Activated naive CD4-positive, alpha-beta T cell treated with Interleukin-2 at 50 U/mL for 16 hours (primary cell): ENCODE measurements around the gene TLR1.
"Not testable (repeated sequence)": the region's sequence is repeated elsewhere in the genome, so short reads cannot be mapped to it uniquely, and the experiment has no call there.

Experiments
- DNase-seq: peaks from one replicate; pipeline ENCODE4 v3.0.0-alpha.2; 2020

Gene TLR1

GRCh38 chr4:38804654-38805295 is at the start of gene TLR1:
Gene TLR1 (minus strand): TSS chr4:38804791. CDS start chr4:38798831, 5,960 bp downstream.
- DNase-seq: no peak

GRCh38 chr4:38846015-38846414 is 41.4 kb upstream of the TLR1 start:
- DNase-seq: no peak

GRCh38 chr4:38842994-38843393 is 38.4 kb upstream of the TLR1 start:
- no peak for DNase-seq

GRCh38 chr4:38837849-38838248 is 33.3 kb upstream of the TLR1 start:
- DNase-seq: no peak

- DNase-seq: no peak
These were observed 32.7 kb upstream of the TLR1 start for GRCh38 chr4:38837334-38837733.

GRCh38 chr4:38834570-38834969 is 30.0 kb upstream of the TLR1 start:
- no peak for DNase-seq

- DNase-seq: no peak
These were observed 28.3 kb upstream of the TLR1 start for GRCh38 chr4:38832624-38833528.

GRCh38 chr4:38832206-38832605 is 27.6 kb upstream of the TLR1 start:
- DNase-seq: no peak

GRCh38 chr4:38831653-38832052 is 27.1 kb upstream of the TLR1 start:
- DNase-seq: no peak

- no peak for DNase-seq
These were observed 24.6 kb upstream of the TLR1 start for GRCh38 chr4:38829237-38829636.

- no peak for DNase-seq
These were observed 19.2 kb upstream of the TLR1 start for GRCh38 chr4:38823766-38824165.

GRCh38 chr4:38822748-38823303 is 18.2 kb upstream of the TLR1 start:
- DNase-seq: no peak

- DNase-seq: no peak
These were observed 17.1 kb upstream of the TLR1 start for GRCh38 chr4:38821739-38822138.

GRCh38 chr4:38820329-38821061 is 15.9 kb upstream of the TLR1 start:
- no peak for DNase-seq

- DNase-seq: no peak
These were observed 15.0 kb upstream of the TLR1 start for GRCh38 chr4:38819569-38819968.

- no peak for DNase-seq
These were observed 13.9 kb upstream of the TLR1 start for GRCh38 chr4:38818441-38818976.

GRCh38 chr4:38815885-38816782 is 11.5 kb upstream of the TLR1 start:
- no peak for DNase-seq

GRCh38 chr4:38814386-38814785 is 9.8 kb upstream of the TLR1 start:
- no peak for DNase-seq

GRCh38 chr4:38811297-38811696 is 6.7 kb upstream of the TLR1 start:
- no peak for DNase-seq

- DNase-seq: not testable (repeated sequence)
These were observed 2.9 kb upstream of the TLR1 start for GRCh38 chr4:38807462-38807861.

GRCh38 chr4:38806251-38806650 is 1.7 kb upstream of the TLR1 start:
- DNase-seq: not testable (repeated sequence)
